Adipocyte (in vitro differentiated cells): ENCODE measurements around the gene KAZALD1.
A peak's percentile ranks its signal among the peaks of the same experiment; 100 is the strongest.

Experiments
- DNase-seq: peaks from one replicate; pipeline ENCODE4 v3.0.0-alpha.2; 2015; ENCODE audit warnings: low read depth
- H3K27me3 ChIP-seq: replicated peaks from 2 replicates; pipeline ENCODE4 v1.7.0; 2013; ENCODE audit warnings: mild to moderate bottlenecking, low read length, moderate library complexity; ENCODE audit not compliant: control insufficient read depth, insufficient read depth
- H3K36me3 ChIP-seq: 2 replicates; pipeline ENCODE4 v1.7.0; 2013; ENCODE audit warnings: low read length, mild to moderate bottlenecking, moderate library complexity; ENCODE audit not compliant: control insufficient read depth, insufficient read depth, severe bottlenecking
- H3K4me1 ChIP-seq: 2 replicates; pipeline ENCODE4 v1.7.0; 2013; ENCODE audit warnings: mild to moderate bottlenecking, low read length, moderate library complexity; ENCODE audit not compliant: control insufficient read depth, insufficient read depth
- H3K4me3 ChIP-seq: 2 replicates; pipeline ENCODE4 v1.7.0; 2013; ENCODE audit warnings: mild to moderate bottlenecking, low read length, moderate library complexity
- H3K9ac ChIP-seq: 2 replicates; pipeline ENCODE4 v1.7.0; 2013; ENCODE audit warnings: mild to moderate bottlenecking, low read length, moderate library complexity
- H3K9me3 ChIP-seq: 2 replicates; pipeline ENCODE4 v1.7.0; 2013; ENCODE audit warnings: mild to moderate bottlenecking, low read length, moderate library complexity; ENCODE audit not compliant: control insufficient read depth

Gene KAZALD1

DNA sequence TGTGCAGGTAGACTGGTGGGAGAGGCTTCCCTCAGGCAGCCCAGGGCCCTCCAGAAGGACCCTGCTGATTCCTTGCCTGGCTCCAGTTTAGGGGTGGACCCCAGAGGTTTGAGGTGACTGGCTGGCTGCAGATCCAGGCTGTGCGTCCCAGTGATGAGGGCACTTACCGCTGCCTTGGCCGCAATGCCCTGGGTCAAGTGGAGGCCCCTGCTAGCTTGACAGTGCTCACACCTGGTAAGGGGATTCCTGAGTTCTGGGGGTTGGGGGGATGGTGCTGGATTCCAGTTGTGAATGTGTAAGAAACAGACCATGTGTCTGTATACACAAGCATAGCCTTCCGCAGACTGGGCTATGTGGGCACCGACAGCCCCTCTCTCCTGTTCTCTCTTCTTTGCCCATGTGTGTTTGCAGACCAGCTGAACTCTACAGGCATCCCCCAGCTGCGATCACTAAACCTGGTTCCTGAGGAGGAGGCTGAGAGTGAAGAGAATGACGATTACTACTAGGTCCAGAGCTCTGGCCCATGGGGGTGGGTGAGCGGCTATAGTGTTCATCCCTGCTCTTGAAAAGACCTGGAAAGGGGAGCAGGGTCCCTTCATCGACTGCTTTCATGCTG, 2.7 kb downstream of the KAZALD1 start:
- Histone ChIP-seq H3K9me3 (no peaks in the 10 kb centered on the region), H3K27me3 (no peaks in the 10 kb centered on the region), H3K9ac (no peak overlapping the region), H3K4me1 (peaks cover 58% of the 10 kb centered on the region), H3K36me3 (no peaks in the 10 kb centered on the region), H3K4me3 (no peak overlapping the region)
- no peak for DNase-seq

DNA sequence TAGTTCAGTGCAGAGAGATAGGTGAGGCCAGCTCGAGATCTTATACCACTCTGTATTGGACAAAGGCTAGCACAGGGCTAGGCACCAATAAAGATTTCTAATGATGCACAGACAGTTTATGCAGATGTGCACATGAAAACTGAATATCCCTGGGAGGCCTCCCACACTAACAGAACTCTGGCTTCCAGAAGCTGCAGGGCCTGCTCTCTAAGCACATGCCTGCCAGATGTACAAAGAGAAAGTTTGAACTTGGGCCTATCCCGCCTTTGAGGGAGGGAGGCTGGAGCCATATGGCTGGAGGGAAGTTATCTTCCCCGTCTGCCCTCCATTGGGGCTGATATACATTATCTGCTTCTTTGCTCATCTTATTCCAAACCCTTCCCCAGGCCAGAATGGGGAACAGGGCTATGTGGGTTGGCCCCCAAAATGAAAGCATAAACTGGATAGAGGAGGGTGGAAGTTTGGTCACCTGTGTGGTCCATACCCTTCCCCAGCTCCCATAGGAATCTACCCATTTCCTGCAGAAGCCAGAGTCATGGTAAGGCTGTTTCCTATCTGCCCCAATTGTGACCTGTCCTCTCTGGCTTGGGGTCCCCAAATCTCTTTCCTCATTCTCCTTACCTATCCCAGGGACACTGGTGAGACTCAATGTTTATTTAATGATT, 3.8 kb downstream of the KAZALD1 start:
- H3K9me3 ChIP-seq: no peaks in the 10 kb centered on the region
- peaks cover 50% of the 10 kb centered on the region for H3K4me1 ChIP-seq
- peak overlapping the region; percentile 74 for H3K4me3 ChIP-seq
- H3K36me3 ChIP-seq: no peaks in the 10 kb centered on the region
- no peaks in the 10 kb centered on the region for H3K27me3 ChIP-seq
- peak; percentile 60 for DNase-seq
- H3K9ac ChIP-seq: peak overlapping the region; percentile 76

DNA sequence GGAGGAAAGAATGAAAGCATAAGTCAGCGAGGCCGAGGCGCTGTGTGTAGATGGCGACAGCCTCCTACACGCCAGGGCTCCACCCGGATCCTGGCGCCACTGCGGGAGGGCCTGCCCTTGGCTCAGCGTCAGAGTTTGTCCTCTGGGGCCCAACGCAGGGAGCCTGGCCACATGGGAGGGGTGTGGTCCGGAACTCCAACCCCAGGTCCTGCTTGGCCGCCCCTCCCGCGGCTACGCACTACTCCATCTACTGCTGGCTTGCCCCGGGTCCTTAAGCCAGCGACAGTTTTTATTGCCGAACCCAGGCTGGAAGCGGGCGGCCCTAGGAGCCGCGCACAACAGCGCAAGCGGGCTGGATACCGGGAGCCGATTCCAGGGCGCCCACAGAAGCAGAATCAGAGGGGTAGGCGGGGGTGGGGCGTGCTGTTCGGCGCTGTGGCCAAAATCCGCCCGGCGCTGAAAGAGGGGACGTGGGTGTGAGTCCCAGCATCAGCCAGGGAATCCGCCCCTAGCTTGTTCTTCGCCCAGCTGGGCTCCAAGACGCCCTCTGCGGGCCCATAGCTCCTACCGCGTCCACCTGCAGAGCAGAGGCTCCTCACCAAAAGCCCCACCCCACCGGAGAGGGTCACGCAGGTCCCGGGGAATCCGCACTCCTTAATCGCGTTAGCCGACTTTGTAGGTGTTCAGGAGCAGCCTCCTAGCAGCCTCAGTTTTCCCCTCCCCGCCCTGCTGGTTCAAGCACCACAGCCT, 4.5 kb downstream of the KAZALD1 start:
- Histone ChIP-seq H3K4me1 (peaks cover 48% of the 10 kb centered on the region), H3K9ac (peak overlapping the region; percentile 76), H3K27me3 (peaks cover under 1% of the 10 kb centered on the region), H3K4me3 (peak overlapping the region; percentile 74), H3K36me3 (no peaks in the 10 kb centered on the region), H3K9me3 (no peaks in the 10 kb centered on the region)
- peak; percentile 84 for DNase-seq

DNA sequence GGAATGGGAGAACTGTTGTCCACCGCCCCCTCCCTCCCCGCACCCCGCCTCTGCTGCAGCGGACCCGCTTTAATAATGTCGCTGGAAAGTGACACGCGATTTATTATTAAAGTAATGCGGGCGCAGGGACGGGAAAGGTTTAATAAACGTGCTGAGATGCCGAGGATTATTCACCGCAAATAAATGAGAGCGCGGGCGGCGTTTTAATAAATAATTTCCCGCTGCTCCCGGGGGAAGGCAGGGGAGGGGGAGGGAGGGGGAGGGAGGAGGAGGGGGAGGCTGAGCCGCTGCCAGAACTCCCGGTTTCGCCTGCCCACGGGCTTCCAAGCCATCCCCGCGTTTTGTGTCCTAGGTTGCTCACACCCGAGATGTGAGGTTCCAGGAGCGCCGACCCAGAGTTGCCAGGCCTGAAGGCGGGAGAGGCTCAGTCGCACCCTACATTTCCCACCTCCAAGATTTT, 5.1 kb downstream of the KAZALD1 start:
- Histone ChIP-seq H3K27me3 (peaks cover 7% of the 10 kb centered on the region), H3K36me3 (no peaks in the 10 kb centered on the region)

DNA sequence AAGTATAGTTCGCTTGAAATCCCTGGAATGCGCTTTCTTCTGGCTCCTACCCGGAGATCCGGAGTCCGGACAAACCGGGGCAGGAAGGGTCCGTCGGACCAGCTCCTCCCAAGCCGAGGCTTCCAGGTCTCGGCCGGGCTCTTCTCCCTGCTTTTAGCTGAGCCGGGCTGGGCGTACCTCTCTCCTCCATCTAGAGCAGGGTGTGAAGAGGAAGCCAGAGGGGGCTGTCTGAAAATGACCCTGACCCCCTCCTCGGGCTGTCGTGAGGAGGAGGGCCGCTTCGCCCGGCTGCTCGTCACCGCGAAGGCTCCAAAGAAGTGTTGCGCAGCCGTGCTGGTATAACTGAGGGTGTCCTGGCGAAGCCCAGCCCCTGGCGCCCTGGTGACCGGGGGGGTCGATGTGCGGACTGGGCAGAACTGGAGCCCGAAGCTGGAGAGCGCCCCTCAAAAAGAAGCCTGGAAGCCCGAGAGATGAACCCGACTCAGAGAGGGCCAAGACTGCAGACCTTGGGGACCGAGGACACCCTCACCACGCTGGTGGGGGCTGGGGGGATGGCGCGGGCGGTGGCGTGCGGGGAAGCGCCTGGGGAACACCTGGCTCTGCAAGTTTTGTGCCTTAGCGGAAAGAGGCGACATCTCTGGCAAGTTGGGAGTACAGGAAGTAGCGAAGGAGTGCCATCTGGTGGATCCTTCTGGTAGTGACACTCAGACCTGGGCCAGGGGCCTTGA, 5.7 kb downstream of the KAZALD1 start:
- peak; percentile 94 for DNase-seq
- Histone ChIP-seq H3K27me3 (peaks cover 9% of the 10 kb centered on the region), H3K4me1 (peaks cover 36% of the 10 kb centered on the region), H3K9ac (peak overlapping the region; percentile 77), H3K4me3 (peak overlapping the region; percentile 76), H3K36me3 (no peaks in the 10 kb centered on the region), H3K9me3 (no peaks in the 10 kb centered on the region)

More for the DNA sequence above, 5.1 kb downstream of the KAZALD1 start:
- Histone ChIP-seq H3K9ac (peak overlapping the region; percentile 77), H3K4me3 (peak overlapping the region; percentile 76), H3K4me1 (peaks cover 42% of the 10 kb centered on the region), H3K9me3 (no peaks in the 10 kb centered on the region)
- DNase-seq: no peak

DNA sequence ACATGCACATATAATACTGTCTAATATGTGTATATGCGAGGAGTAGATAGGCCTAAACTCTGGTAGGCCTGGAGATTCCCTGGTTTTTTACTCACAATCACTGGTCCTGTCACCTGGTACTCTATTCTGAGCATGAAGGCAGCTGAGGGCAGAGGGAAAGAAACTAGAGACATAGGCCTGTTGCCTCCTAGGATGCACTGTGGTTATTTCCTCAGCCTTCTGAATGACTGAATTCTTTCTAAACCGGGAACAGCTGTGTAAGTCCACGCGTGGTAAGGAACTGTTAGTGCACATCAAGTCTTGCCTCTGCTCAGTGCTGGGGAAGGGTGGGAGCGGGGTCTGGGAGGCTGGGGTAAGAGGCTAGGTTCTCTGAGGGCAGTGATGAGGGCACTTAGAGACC, 7.7 kb downstream of the KAZALD1 start:
- Histone ChIP-seq H3K36me3 (no peaks in the 10 kb centered on the region), H3K4me1 (peaks cover 22% of the 10 kb centered on the region), H3K9me3 (no peaks in the 10 kb centered on the region), H3K9ac (no peak overlapping the region), H3K4me3 (no peak overlapping the region), H3K27me3 (peaks cover 28% of the 10 kb centered on the region)
- no peak for DNase-seq

DNA sequence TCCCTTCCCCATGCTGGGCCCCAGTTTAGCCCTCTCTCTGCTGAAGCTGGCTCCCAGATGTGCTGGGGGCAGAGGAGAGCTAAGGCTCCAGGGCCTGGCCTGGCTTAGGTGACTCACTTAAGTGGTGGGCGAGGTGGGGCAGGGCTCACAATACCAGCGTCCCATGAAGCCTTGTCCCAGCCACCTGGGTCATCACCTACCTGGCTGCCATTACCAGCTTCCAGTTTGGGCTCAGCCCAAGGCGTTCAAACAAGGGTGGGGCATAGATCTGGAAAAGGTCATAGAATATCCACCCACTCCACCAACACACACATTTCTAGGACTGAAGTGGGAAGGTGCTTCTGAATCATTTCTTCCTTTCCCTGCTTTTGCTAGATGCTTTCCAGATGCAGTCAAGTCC, 8.3 kb downstream of the KAZALD1 start:
- Histone ChIP-seq H3K9ac (no peak overlapping the region), H3K4me3 (no peak overlapping the region), H3K4me1 (peaks cover 22% of the 10 kb centered on the region), H3K36me3 (no peaks in the 10 kb centered on the region), H3K9me3 (no peaks in the 10 kb centered on the region), H3K27me3 (peaks cover 30% of the 10 kb centered on the region)
- no peak for DNase-seq

DNA sequence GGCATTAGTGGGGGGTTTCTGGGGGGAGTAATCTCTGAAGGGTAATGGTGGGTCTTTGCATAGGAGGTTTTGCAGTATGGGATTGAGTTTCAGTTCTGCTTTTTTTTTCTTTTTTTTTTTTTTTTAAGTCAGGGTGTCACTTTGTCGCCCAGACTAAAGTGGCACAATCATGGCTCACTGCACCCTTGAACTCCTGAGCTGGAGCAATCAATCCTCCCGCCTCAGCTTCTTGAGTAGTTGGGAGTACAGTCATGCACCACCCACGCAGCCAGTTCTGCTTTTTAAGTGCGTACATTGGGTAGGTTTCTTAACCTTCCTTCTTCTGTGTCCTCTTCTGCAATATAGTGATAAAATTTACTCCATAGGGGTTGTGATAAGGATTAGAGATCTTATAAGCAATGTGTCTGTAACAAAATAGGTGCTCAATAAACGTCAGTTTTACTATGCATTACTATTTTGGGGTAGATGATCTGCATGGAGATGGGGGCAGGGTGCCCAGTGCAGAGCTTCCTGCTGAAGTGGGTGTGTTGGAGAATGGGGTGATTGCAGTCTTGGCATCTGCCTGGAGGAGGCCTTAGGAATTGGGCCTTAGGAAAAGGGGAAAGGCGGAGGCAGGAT, 9.6 kb downstream of the KAZALD1 start:
- Histone ChIP-seq H3K9me3 (no peaks in the 10 kb centered on the region), H3K4me1 (peaks cover 10% of the 10 kb centered on the region), H3K36me3 (no peaks in the 10 kb centered on the region), H3K9ac (no peak overlapping the region), H3K27me3 (peaks cover 43% of the 10 kb centered on the region), H3K4me3 (no peak overlapping the region)
- DNase-seq: no peak

DNA sequence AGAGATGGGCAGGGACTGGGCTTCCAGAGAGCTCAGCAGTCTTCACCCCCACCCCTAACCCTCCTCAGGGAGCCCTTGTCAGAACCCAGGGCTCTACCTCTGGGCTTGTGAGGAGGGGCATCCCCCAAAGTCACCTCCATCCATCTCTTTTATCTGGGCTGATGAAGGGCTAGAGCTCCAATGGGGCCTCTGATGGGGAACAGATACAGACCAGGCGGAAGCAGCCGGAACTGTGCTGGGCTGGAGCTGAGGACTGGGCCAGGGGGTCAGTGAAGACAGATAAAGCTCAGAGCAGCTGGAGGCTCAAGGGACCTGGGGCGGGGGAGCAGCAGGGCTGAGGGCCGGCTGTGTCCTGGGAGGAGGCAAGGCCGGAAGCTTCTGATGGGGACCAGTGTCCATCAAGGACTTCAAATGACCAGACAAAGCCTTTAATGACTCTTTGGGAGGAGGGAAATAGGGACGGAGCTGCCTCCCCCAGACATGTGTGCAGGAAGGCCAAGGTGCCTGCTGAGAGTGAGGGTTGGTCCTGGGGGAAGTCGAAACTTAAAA, 10.2 kb downstream of the KAZALD1 start:
- peaks cover 6% of the 10 kb centered on the region for H3K4me1 ChIP-seq
- no peak overlapping the region for H3K4me3 ChIP-seq
- H3K9ac ChIP-seq: no peak overlapping the region
- no peaks in the 10 kb centered on the region for H3K9me3 ChIP-seq
- no peaks in the 10 kb centered on the region for H3K36me3 ChIP-seq
- H3K27me3 ChIP-seq: peaks cover 49% of the 10 kb centered on the region
- DNase-seq: no peak

DNA sequence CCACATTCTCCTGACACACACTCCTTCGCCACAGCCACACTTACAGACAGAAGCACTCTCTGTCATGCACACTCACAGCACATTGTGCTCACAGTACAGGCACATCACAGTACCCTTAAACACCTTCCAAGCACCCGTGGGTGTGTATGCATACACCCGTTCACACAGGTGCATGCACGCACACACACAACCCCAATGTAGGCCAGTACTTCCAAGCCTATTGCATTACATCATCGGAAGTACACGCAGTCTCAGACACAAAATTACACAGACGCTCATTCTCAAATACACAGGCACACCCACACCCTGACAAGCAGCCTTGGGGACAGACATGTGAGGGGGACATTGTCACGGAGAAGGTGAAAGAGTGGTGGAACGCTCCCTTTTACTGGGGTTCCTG, 11.1 kb downstream of the KAZALD1 start:
- no peak for DNase-seq
- Histone ChIP-seq H3K4me1 (no peaks in the 10 kb centered on the region), H3K36me3 (no peaks in the 10 kb centered on the region), H3K9ac (no peak overlapping the region), H3K4me3 (no peak overlapping the region), H3K9me3 (no peaks in the 10 kb centered on the region), H3K27me3 (peaks cover 50% of the 10 kb centered on the region)
